ENCODE measurements around the gene MINDY4B. TPM values are rescaled to one million over a fixed set of nuclear protein-coding genes. Genes with fewer than 3 reads are reported as not detected.

The MINDY4B gene
- total RNA-seq, 3 donors from 2014 or later, result not detected

GRCh38 chr3:150912501-150912900 is 7.3 kb upstream of the MINDY4B start:
- DNase-seq (no peak), ATAC-seq (no peak)
- H3K9me3 ChIP-seq, result no peaks in the 10 kb centered on the region
- TF ChIP-seq CTCF (IDR thresholded peaks at IDR 0.05), result no peak
- intact Hi-C loops (cut with DNase I, micrococcal nuclease), result no loop called here
- no peak overlapping the region for H3K4me3 ChIP-seq
- H3K36me3 ChIP-seq (ENCODE audit: low read depth), result no peaks in the 10 kb centered on the region
- H3K4me1 ChIP-seq (ENCODE audit: low read depth), result no peaks in the 10 kb centered on the region

GRCh38 chr3:150911771-150912170 is 6.5 kb upstream of the MINDY4B start:
- Histone ChIP-seq H3K4me1 (ENCODE audit: low read depth) (no peaks in the 10 kb centered on the region), H3K36me3 (ENCODE audit: low read depth) (no peaks in the 10 kb centered on the region), H3K9me3 (no peaks in the 10 kb centered on the region), H3K4me3 (no peak overlapping the region)
- no peak for TF ChIP-seq CTCF (IDR thresholded peaks at IDR 0.05)
- ATAC-seq (no peak), DNase-seq (no peak)
- intact Hi-C loops (cut with DNase I, micrococcal nuclease), result no loop called here

GRCh38 chr3:150906461-150906860 is 1.2 kb upstream of the MINDY4B start:
- H3K4me3 ChIP-seq, result no peak overlapping the region
- H3K4me1 ChIP-seq (ENCODE audit: low read depth), result no peaks in the 10 kb centered on the region
- H3K36me3 ChIP-seq (ENCODE audit: low read depth), result no peaks in the 10 kb centered on the region
- no peak for TF ChIP-seq CTCF (IDR thresholded peaks at IDR 0.05)
- H3K9me3 ChIP-seq, result no peaks in the 10 kb centered on the region
- ATAC-seq (no peak), DNase-seq (no peak)
- intact Hi-C loops (cut with DNase I, micrococcal nuclease), result no loop called here

GRCh38 chr3:150905746-150906145 is 507 bp upstream of the MINDY4B start:
- no peak for TF ChIP-seq CTCF (IDR thresholded peaks at IDR 0.05)
- no peak for ATAC-seq
- H3K36me3 ChIP-seq (ENCODE audit: low read depth), result no peaks in the 10 kb centered on the region
- DNase-seq, result no peak
- H3K4me1 ChIP-seq (ENCODE audit: low read depth), result no peaks in the 10 kb centered on the region
- intact Hi-C loops (cut with DNase I, micrococcal nuclease), result no loop called here
- H3K9me3 ChIP-seq, result no peaks in the 10 kb centered on the region
- H3K4me3 ChIP-seq, result no peak overlapping the region

DNA sequence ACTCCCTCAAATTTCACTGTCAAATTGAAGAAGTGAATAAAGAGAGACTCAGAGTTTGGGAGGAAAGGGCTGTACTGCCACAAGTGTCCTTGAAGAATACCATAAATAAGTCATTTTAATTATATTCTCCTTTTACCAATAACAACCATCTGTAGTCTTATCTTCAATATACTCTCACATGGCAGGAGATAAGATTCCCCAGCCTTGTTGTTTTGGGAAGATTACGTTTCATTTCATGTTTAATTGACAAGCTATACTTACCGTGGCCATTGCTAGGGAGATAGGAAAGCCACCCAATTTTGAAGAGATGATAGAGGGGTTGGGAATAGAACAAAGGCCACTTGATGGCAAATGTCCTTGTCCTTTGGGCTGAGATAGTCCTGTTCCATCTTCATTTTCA is 2.3 kb downstream of the MINDY4B start:
- DNase-seq, result no peak
- no peaks in the 10 kb centered on the region for H3K9me3 ChIP-seq
- H3K36me3 ChIP-seq (ENCODE audit: low read depth), result no peaks in the 10 kb centered on the region
- intact Hi-C loops (cut with DNase I, micrococcal nuclease), result no loop called here
- no peak for TF ChIP-seq CTCF (IDR thresholded peaks at IDR 0.05)
- no peaks in the 10 kb centered on the region for H3K4me1 ChIP-seq (ENCODE audit: low read depth)
- H3K4me3 ChIP-seq, result no peak overlapping the region
- no peak for ATAC-seq

DNA sequence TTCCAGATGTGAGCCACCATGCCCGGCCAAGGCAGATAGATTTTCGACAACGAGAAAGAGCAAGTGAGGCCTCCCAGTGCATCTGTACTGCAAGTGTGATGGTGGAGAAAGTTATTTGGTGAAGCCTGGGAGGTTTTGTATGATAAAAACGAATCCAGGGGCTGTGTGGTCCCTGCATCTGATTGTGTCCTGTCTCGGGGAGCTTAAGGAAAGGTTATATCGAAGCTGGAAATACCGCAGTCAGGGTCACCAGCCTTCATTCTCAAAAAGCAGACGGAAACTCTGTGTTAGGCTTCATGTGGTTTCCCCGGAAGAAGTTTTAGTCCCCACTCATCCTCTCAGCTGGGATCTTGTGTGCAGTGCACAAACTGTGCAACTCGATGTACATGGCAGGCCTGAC is 3.4 kb downstream of the MINDY4B start:
- Histone ChIP-seq H3K36me3 (ENCODE audit: low read depth) (no peaks in the 10 kb centered on the region), H3K4me1 (ENCODE audit: low read depth) (no peaks in the 10 kb centered on the region), H3K9me3 (no peaks in the 10 kb centered on the region), H3K4me3 (no peak overlapping the region)
- no peak for DNase-seq
- ATAC-seq, result no peak
- no peak for TF ChIP-seq CTCF (IDR thresholded peaks at IDR 0.05)
- intact Hi-C loops (cut with DNase I, micrococcal nuclease), result no loop called here
